ENCODE data around the gene KEL.
"Not testable (repeated sequence)": the region's sequence is repeated elsewhere in the genome, so short reads cannot be mapped to it uniquely, and the experiment has no call there.

Gene KEL

GRCh38 chr7:142984297-142984696 is 22.1 kb upstream of the KEL start:
- no peak for TF ChIP-seq CTCF (IDR thresholded peaks at IDR 0.05; ENCODE audit: extremely low read depth, insufficient read depth, missing control alignments)
- in situ Hi-C loops (cut with MboI; ENCODE audit: low pct_unique_long_range_greater_than_20kb, low sequenced_read_pairs, unreplicated experiment), result no loop called here

GRCh38 chr7:142983825-142984224 is 21.7 kb upstream of the KEL start:
- no peak for TF ChIP-seq CTCF (IDR thresholded peaks at IDR 0.05; ENCODE audit: extremely low read depth, insufficient read depth, missing control alignments)
- DNase-seq (ENCODE audit: low spot score), result no peak
- in situ Hi-C loops (cut with MboI; ENCODE audit: low pct_unique_long_range_greater_than_20kb, low sequenced_read_pairs, unreplicated experiment), result no loop called here

More at GRCh38 chr7:142984297-142984696, 22.1 kb upstream of the KEL start:
- DNase-seq (ENCODE audit: low spot score), result no peak

GRCh38 chr7:142978402-142978801 is 16.2 kb upstream of the KEL start:
- DNase-seq (ENCODE audit: low spot score); in situ Hi-C loops (cut with MboI; ENCODE audit: low pct_unique_long_range_greater_than_20kb, low sequenced_read_pairs, unreplicated experiment): not testable (repeated sequence)

- in situ Hi-C loops (cut with MboI; ENCODE audit: low pct_unique_long_range_greater_than_20kb, low sequenced_read_pairs, unreplicated experiment), result no loop called here
Measured at GRCh38 chr7:142974626-142975025, 12.5 kb upstream of the KEL start.

GRCh38 chr7:142969183-142969582 is 7.0 kb upstream of the KEL start:
- no peak for TF ChIP-seq CTCF (IDR thresholded peaks at IDR 0.05; ENCODE audit: extremely low read depth, insufficient read depth, missing control alignments)
- in situ Hi-C loops (cut with MboI; ENCODE audit: low pct_unique_long_range_greater_than_20kb, low sequenced_read_pairs, unreplicated experiment), result no loop called here
- no peak for DNase-seq (ENCODE audit: low spot score)

More at GRCh38 chr7:142974626-142975025, 12.5 kb upstream of the KEL start:
- no peak for DNase-seq (ENCODE audit: low spot score)
- TF ChIP-seq CTCF (IDR thresholded peaks at IDR 0.05; ENCODE audit: extremely low read depth, insufficient read depth, missing control alignments), result no peak

GRCh38 chr7:142968229-142968628 is 6.1 kb upstream of the KEL start:
- TF ChIP-seq CTCF (IDR thresholded peaks at IDR 0.05; ENCODE audit: extremely low read depth, insufficient read depth, missing control alignments), result no peak
- in situ Hi-C loops (cut with MboI; ENCODE audit: low pct_unique_long_range_greater_than_20kb, low sequenced_read_pairs, unreplicated experiment), result no loop called here
- no peak for DNase-seq (ENCODE audit: low spot score)

- no peak for TF ChIP-seq CTCF (IDR thresholded peaks at IDR 0.05; ENCODE audit: extremely low read depth, insufficient read depth, missing control alignments)
- in situ Hi-C loops (cut with MboI; ENCODE audit: low pct_unique_long_range_greater_than_20kb, low sequenced_read_pairs, unreplicated experiment), result no loop called here
- DNase-seq (ENCODE audit: low spot score), result no peak
Measured at GRCh38 chr7:142964502-142965246, 2.5 kb upstream of the KEL start.

Measured in GM13977 (cell line).